Lower leg skin (tissue), 3 donors: Measurements from ENCODE around the gene FOXK1.

Experiments
- CTCF ChIP-seq, 3 donors: fragments of 450-650 bp; IDR thresholded peaks; one replicate each; pipeline ENCODE4 v1.5.1; 2016; ENCODE audit warnings: antibody characterized with exemption in 3 of 3, mild to moderate bottlenecking in 3 of 3, moderate library complexity in 2 of 3
- POLR2A ChIP-seq, 2 donors: fragments of 450-650 bp; IDR thresholded peaks; one replicate each; pipeline ENCODE4 v1.6.1; 2016 to 2017; ENCODE audit warnings: antibody characterized with exemption in 2 of 2, mild to moderate bottlenecking in 1 of 2, moderate library complexity in 1 of 2

- TF ChIP-seq CTCF (IDR thresholded peaks at IDR 0.05) (no peak), POLR2A (IDR thresholded peaks at IDR 0.05) (no peak)
Observed at GRCh38 chr7:4782333-4783291, 100.5 kb downstream of the FOXK1 start.
